Thyroid gland (tissue), 4 donors: ENCODE measurements around the gene VSTM5.

Experiments
- CTCF ChIP-seq, 6 experiments: fragments of 200-600 bp in 3 of 6; fragments of 450-650 bp in 3 of 6; sonication (generic) in 3 of 6; IDR thresholded peaks; one replicate each; pipeline ENCODE4 v1.5.1; 2016 to 2019; ENCODE audit warnings: antibody characterized with exemption in 6 of 6, mild to moderate bottlenecking in 2 of 6, inconsistent platforms in 1 of 6, moderate library complexity in 1 of 6
- POLR2A ChIP-seq, 2 donors: fragments of 450-650 bp; IDR thresholded peaks; one replicate each; pipeline ENCODE4 v1.6.1; 2017; ENCODE audit warnings: antibody characterized with exemption in 2 of 2, mild to moderate bottlenecking in 2 of 2, moderate library complexity in 1 of 2

- TF ChIP-seq CTCF (IDR thresholded peaks at IDR 0.05) (no peak), POLR2A (IDR thresholded peaks at IDR 0.05) (no peak)
These were observed 8.4 kb downstream of the VSTM5 start for GRCh38 chr11:93842034-93842433.
